ENCODE results near the gene UBXN10. TPM values are rescaled to one million over a fixed set of nuclear protein-coding genes. Genes with fewer than 3 reads are reported as not detected.
A peak's percentile ranks its signal among the peaks of the same experiment; 100 is the strongest.

The UBXN10 gene
- total and polyA plus RNA-seq, 9 donors = 0.22 to 0.52 (median 0.28) TPM

DNA sequence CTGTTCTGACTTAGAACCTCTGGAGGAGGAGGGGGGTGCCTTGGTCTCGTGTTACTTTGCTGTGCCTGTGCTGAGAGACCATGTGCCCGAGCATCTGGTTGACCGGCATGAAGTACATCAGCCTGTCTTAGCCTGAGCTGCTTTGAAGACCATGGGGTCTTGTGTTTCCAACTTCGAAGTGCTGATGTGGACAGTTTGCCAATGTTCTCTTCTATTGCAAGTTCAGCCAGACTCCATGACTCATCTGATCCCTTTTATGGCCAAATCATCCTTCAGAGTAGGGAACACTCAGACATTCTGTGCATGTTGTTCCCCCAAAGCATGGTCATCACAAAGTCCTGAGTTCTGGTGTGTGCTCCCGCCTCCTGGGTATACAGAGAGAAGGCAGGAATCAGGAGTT is 6.5 kb downstream of the UBXN10 start:
- Histone ChIP-seq H3K36me3 (ENCODE audit: control insufficient read depth, insufficient read depth, low read length) (no peaks in the 10 kb centered on the region), H3K4me3 (ENCODE audit: low read length) (no peak overlapping the region), H3K4me1 (ENCODE audit: control insufficient read depth, insufficient read depth, low read length) (peaks cover 16% of the 10 kb centered on the region), H3K9me3 (replicated peaks; ENCODE audit: control insufficient read depth, low read depth, low read length) (no peaks in the 10 kb centered on the region), H3K27me3 (ENCODE audit: control insufficient read depth, insufficient read depth, low read length) (peaks cover 9% of the 10 kb centered on the region), H3K27ac (ENCODE audit: low read length) (no peak overlapping the region)
- WGBS (ENCODE audit: insufficient coverage) = 64% methylated on average over 3 of the region's 5 CpGs
- DNase-seq = peak; percentile 46

- Histone ChIP-seq H3K27ac (ENCODE audit: low read length) (no peak overlapping the region), H3K4me3 (ENCODE audit: low read length) (no peak overlapping the region), H3K36me3 (ENCODE audit: control insufficient read depth, insufficient read depth, low read length) (no peaks in the 10 kb centered on the region), H3K9me3 (replicated peaks; ENCODE audit: control insufficient read depth, low read depth, low read length) (no peaks in the 10 kb centered on the region), H3K4me1 (ENCODE audit: control insufficient read depth, insufficient read depth, low read length) (peaks cover 14% of the 10 kb centered on the region), H3K27me3 (ENCODE audit: control insufficient read depth, insufficient read depth, low read length) (peaks cover 8% of the 10 kb centered on the region)
- no peak for DNase-seq
- WGBS (ENCODE audit: insufficient coverage) = no CpG with 5 or more reads among the region's 1 CpG
These were observed 7.0 kb downstream of the UBXN10 start for GRCh38 chr1:20192871-20193411.

DNA sequence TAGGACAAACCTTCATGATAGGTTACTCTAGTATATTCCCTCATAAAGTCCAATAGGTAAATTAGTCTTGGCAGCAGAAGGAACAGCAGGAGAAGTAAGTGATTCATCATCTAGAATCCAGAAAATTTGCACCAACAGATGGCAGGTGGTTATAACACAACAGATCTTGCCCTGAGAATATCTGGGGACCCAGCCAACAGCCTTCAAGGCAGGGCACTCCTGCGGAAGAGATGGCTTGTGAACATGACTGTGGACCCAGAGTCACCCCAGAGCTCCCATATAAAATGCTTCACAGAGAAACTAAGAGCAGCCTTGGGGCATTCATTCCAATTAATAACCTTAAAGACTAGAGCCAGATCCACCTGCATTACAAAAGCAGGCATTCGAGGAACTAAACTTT is 8.3 kb downstream of the UBXN10 start:
- Histone ChIP-seq H3K9me3 (replicated peaks; ENCODE audit: control insufficient read depth, low read depth, low read length) (no peaks in the 10 kb centered on the region), H3K4me1 (ENCODE audit: control insufficient read depth, insufficient read depth, low read length) (peaks cover 11% of the 10 kb centered on the region), H3K27me3 (ENCODE audit: control insufficient read depth, insufficient read depth, low read length) (peaks cover 4% of the 10 kb centered on the region), H3K4me3 (ENCODE audit: low read length) (no peak overlapping the region), H3K36me3 (ENCODE audit: control insufficient read depth, insufficient read depth, low read length) (no peaks in the 10 kb centered on the region), H3K27ac (ENCODE audit: low read length) (no peak overlapping the region)
- 33% methylated on average over 2 of the region's 2 CpGs for WGBS (ENCODE audit: insufficient coverage)
- DNase-seq = no peak

DNA sequence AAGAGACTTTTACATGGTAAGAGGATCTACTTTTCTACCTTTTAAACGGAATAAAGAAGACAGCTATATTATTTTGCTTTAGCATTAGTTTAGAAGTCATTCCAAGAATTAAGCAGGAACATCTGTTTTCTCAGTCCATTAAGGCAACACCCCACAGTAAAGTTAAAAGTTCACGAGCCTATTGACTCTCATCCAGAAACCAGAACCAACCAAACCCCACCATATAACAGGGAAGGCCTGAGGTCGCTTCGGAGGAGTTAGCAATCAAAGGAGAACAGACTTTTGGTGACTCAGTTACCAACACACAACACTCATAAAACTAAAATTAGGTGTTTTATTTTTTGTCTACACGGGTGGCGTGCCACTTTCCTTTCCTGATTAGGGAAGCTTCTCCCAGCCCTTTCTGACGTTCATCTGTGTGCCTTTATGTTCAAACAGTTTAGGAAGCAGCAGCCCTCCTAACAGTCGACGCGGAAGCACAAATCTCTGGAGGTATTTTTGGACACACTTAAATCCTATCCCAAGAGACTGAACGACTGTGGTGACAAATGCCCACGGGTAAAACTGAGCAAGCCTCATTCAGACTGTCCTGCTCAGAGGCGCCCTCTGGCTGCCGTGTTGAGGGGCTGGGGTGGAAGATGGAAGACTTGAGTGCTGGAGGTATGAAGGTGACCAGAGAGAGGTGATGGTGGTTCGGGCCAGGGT is 9.0 kb downstream of the UBXN10 start:
- Histone ChIP-seq H3K27ac (ENCODE audit: low read length) (no peak overlapping the region), H3K4me1 (ENCODE audit: control insufficient read depth, insufficient read depth, low read length) (peaks cover 11% of the 10 kb centered on the region), H3K27me3 (ENCODE audit: control insufficient read depth, insufficient read depth, low read length) (peaks cover 4% of the 10 kb centered on the region), H3K4me3 (ENCODE audit: low read length) (no peak overlapping the region), H3K36me3 (ENCODE audit: control insufficient read depth, insufficient read depth, low read length) (no peaks in the 10 kb centered on the region), H3K9me3 (replicated peaks; ENCODE audit: control insufficient read depth, low read depth, low read length) (no peaks in the 10 kb centered on the region)
- 28% methylated on average over 9 of the region's 15 CpGs for WGBS (ENCODE audit: insufficient coverage)
- DNase-seq = peak; percentile 54

DNA sequence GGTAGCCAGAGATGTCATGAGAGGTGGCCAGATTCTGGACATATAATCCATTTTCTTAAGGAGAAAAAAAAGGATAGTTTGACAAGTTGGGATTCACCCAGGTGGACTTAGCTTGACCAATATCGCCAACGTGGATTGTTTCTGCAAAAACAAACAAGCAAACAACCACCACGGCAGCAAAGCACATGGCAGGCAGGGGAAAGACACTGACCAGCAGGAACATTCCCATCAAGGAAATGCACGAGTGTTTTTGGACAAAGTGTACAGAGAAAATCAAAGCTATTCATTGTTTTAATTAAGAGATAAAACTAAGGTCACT is 9.5 kb downstream of the UBXN10 start:
- no peak for DNase-seq
- Histone ChIP-seq H3K27ac (ENCODE audit: low read length) (no peak overlapping the region), H3K36me3 (ENCODE audit: control insufficient read depth, insufficient read depth, low read length) (no peaks in the 10 kb centered on the region), H3K4me1 (ENCODE audit: control insufficient read depth, insufficient read depth, low read length) (peaks cover 9% of the 10 kb centered on the region), H3K9me3 (replicated peaks; ENCODE audit: control insufficient read depth, low read depth, low read length) (no peaks in the 10 kb centered on the region), H3K27me3 (ENCODE audit: control insufficient read depth, insufficient read depth, low read length) (peaks cover 4% of the 10 kb centered on the region), H3K4me3 (ENCODE audit: low read length) (no peak overlapping the region)
- no CpG with 5 or more reads among the region's 4 CpGs for WGBS (ENCODE audit: insufficient coverage)

GRCh38 chr1:20197329-20197791 is 11.5 kb downstream of the UBXN10 start:
- H3K4me3 ChIP-seq (ENCODE audit: low read length) = no peak overlapping the region
- H3K4me1 ChIP-seq (ENCODE audit: control insufficient read depth, insufficient read depth, low read length) = peaks cover 9% of the 10 kb centered on the region
- H3K9me3 ChIP-seq (replicated peaks; ENCODE audit: control insufficient read depth, low read depth, low read length) = no peaks in the 10 kb centered on the region
- H3K27me3 ChIP-seq (ENCODE audit: control insufficient read depth, insufficient read depth, low read length) = peaks cover 4% of the 10 kb centered on the region
- no peaks in the 10 kb centered on the region for H3K36me3 ChIP-seq (ENCODE audit: control insufficient read depth, insufficient read depth, low read length)
- no peak overlapping the region for H3K27ac ChIP-seq (ENCODE audit: low read length)
- WGBS (ENCODE audit: insufficient coverage) = 66% methylated on average over 5 of the region's 6 CpGs
- no peak for DNase-seq

- Histone ChIP-seq H3K9me3 (replicated peaks; ENCODE audit: control insufficient read depth, low read depth, low read length) (no peaks in the 10 kb centered on the region), H3K4me1 (ENCODE audit: control insufficient read depth, insufficient read depth, low read length) (peaks cover 7% of the 10 kb centered on the region), H3K4me3 (ENCODE audit: low read length) (no peak overlapping the region), H3K27ac (ENCODE audit: low read length) (no peak overlapping the region), H3K36me3 (ENCODE audit: control insufficient read depth, insufficient read depth, low read length) (no peaks in the 10 kb centered on the region), H3K27me3 (ENCODE audit: control insufficient read depth, insufficient read depth, low read length) (peaks cover 4% of the 10 kb centered on the region)
- no CpG with 5 or more reads among the region's 1 CpG for WGBS (ENCODE audit: insufficient coverage)
- DNase-seq = no peak
These were observed 12.4 kb downstream of the UBXN10 start for GRCh38 chr1:20198296-20198695.

DNA sequence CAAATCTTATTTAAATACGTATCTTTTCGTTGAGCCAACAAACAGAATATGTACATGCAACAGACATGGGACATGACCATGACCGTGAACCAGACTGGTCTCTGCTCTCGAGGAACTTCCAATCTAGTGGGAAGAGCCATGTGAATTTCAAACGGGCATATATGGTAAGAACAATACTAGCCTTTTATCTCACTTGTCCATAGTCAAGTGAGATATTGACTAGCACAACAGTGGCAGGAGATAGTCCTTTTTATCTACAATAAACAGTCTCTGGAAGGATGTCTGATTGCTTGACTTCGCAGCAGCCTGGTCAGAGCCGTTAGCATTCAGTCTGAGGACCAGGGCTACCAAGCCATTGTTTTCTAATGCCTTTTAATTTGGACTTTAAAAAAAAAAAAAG is 13.0 kb downstream of the UBXN10 start:
- Histone ChIP-seq H3K4me1 (ENCODE audit: control insufficient read depth, insufficient read depth, low read length) (peaks cover 7% of the 10 kb centered on the region), H3K27ac (ENCODE audit: low read length) (no peak overlapping the region), H3K27me3 (ENCODE audit: control insufficient read depth, insufficient read depth, low read length) (peaks cover 4% of the 10 kb centered on the region), H3K4me3 (ENCODE audit: low read length) (no peak overlapping the region), H3K9me3 (replicated peaks; ENCODE audit: control insufficient read depth, low read depth, low read length) (no peaks in the 10 kb centered on the region), H3K36me3 (ENCODE audit: control insufficient read depth, insufficient read depth, low read length) (no peaks in the 10 kb centered on the region)
- 79% methylated on average over 2 of the region's 7 CpGs for WGBS (ENCODE audit: insufficient coverage)
- no peak for DNase-seq

DNA sequence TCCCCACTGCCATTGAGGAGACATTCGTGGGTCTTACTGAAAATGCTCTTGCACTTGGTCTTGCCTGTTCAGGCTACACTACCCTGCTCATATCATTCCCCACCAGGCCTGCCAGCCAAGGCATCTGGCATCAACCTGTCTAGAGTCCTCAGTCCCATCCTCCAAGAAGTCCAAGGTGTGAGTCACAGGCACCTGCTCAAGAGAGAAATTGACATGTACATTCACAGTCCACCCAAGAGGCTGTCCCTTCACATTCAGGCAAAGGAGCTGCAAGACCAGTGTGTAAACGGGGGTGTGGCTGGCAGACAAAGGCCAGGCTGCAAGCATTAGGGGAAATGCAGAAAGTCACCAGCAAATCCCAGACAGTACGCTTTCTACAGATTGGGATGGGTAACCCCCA is 13.5 kb downstream of the UBXN10 start:
- peaks cover 5% of the 10 kb centered on the region for H3K4me1 ChIP-seq (ENCODE audit: control insufficient read depth, insufficient read depth, low read length)
- H3K4me3 ChIP-seq (ENCODE audit: low read length) = no peak overlapping the region
- H3K9me3 ChIP-seq (replicated peaks; ENCODE audit: control insufficient read depth, low read depth, low read length) = no peaks in the 10 kb centered on the region
- H3K27me3 ChIP-seq (ENCODE audit: control insufficient read depth, insufficient read depth, low read length) = peaks cover 4% of the 10 kb centered on the region
- no peaks in the 10 kb centered on the region for H3K36me3 ChIP-seq (ENCODE audit: control insufficient read depth, insufficient read depth, low read length)
- no peak overlapping the region for H3K27ac ChIP-seq (ENCODE audit: low read length)
- 72% methylated on average over 2 of the region's 3 CpGs for WGBS (ENCODE audit: insufficient coverage)
- no peak for DNase-seq

GRCh38 chr1:20199840-20200239 is 13.9 kb downstream of the UBXN10 start:
- Histone ChIP-seq H3K4me3 (ENCODE audit: low read length) (no peak overlapping the region), H3K27me3 (ENCODE audit: control insufficient read depth, insufficient read depth, low read length) (peaks cover 4% of the 10 kb centered on the region)
- 67% methylated on average over 2 of the region's 2 CpGs for WGBS (ENCODE audit: insufficient coverage)

More at GRCh38 chr1:20199840-20200239, 13.9 kb downstream of the UBXN10 start:
- Histone ChIP-seq H3K36me3 (ENCODE audit: control insufficient read depth, insufficient read depth, low read length) (no peaks in the 10 kb centered on the region), H3K27ac (ENCODE audit: low read length) (no peak overlapping the region), H3K4me1 (ENCODE audit: control insufficient read depth, insufficient read depth, low read length) (peaks cover 3% of the 10 kb centered on the region), H3K9me3 (replicated peaks; ENCODE audit: control insufficient read depth, low read depth, low read length) (no peaks in the 10 kb centered on the region)
- no peak for DNase-seq
